Stimulated activated CD4-positive, alpha-beta T cell treated with anti-CD3 and anti-CD28 coated beads, Interleukin-15, amount 100 ng/mL, for 24 hours (primary cell): ENCODE results near the gene CTNNA3.
A peak's percentile ranks its signal among the peaks of the same experiment; 100 is the strongest.

Source experiments
- DNase-seq: peaks from one replicate; pipeline ENCODE4 v3.0.0-alpha.2; 2020

CTNNA3 gene

GRCh38 chr10:66242885-66243284, 1453.1 kb downstream of the CTNNA3 start:
- no peak for DNase-seq

GRCh38 chr10:66239062-66239461, 1456.9 kb downstream of the CTNNA3 start:
- no peak for DNase-seq

- no peak for DNase-seq
These were observed 1457.7 kb downstream of the CTNNA3 start for GRCh38 chr10:66238343-66238742.

- no peak for DNase-seq
These were observed 1461.1 kb downstream of the CTNNA3 start for GRCh38 chr10:66234872-66235271.

- DNase-seq: no peak
These were observed 1467.1 kb downstream of the CTNNA3 start for GRCh38 chr10:66228887-66229286.

GRCh38 chr10:66223656-66224055, 1472.3 kb downstream of the CTNNA3 start:
- DNase-seq: no peak

GRCh38 chr10:66222462-66223046, 1473.4 kb downstream of the CTNNA3 start:
- DNase-seq: no peak

- peak; percentile 30 for DNase-seq
These were observed 1476.9 kb downstream of the CTNNA3 start for GRCh38 chr10:66218981-66219587.

- no peak for DNase-seq
These were observed 1477.7 kb downstream of the CTNNA3 start for GRCh38 chr10:66218289-66218688.

- no peak for DNase-seq
These were observed 1480.1 kb downstream of the CTNNA3 start for GRCh38 chr10:66215920-66216319.

- no peak for DNase-seq
These were observed 1481.1 kb downstream of the CTNNA3 start for GRCh38 chr10:66214721-66215404.

GRCh38 chr10:66209025-66209424, 1487.0 kb downstream of the CTNNA3 start:
- DNase-seq: no peak

- DNase-seq: no peak
These were observed 1491.2 kb downstream of the CTNNA3 start for GRCh38 chr10:66204838-66205237.

GRCh38 chr10:66202101-66202500, 1493.9 kb downstream of the CTNNA3 start:
- DNase-seq: no peak

- no peak for DNase-seq
These were observed 1503.7 kb downstream of the CTNNA3 start for GRCh38 chr10:66192162-66192831.

GRCh38 chr10:66190413-66190812, 1505.6 kb downstream of the CTNNA3 start:
- no peak for DNase-seq

- DNase-seq: no peak
These were observed 1506.7 kb downstream of the CTNNA3 start for GRCh38 chr10:66189271-66189670.

- DNase-seq: no peak
These were observed 1508.8 kb downstream of the CTNNA3 start for GRCh38 chr10:66187053-66187733.

GRCh38 chr10:66183028-66183427, 1513.0 kb downstream of the CTNNA3 start:
- DNase-seq: no peak

- peak; percentile 8 for DNase-seq
These were observed 1515.2 kb downstream of the CTNNA3 start for GRCh38 chr10:66180581-66181318.

GRCh38 chr10:66180021-66180420, 1516.0 kb downstream of the CTNNA3 start:
- no peak for DNase-seq

GRCh38 chr10:66176772-66177171, 1519.2 kb downstream of the CTNNA3 start:
- no peak for DNase-seq

- DNase-seq: no peak
These were observed 1528.2 kb downstream of the CTNNA3 start for GRCh38 chr10:66167816-66168215.
